ENCODE data around the gene RPL6.

The RPL6 gene

DNA sequence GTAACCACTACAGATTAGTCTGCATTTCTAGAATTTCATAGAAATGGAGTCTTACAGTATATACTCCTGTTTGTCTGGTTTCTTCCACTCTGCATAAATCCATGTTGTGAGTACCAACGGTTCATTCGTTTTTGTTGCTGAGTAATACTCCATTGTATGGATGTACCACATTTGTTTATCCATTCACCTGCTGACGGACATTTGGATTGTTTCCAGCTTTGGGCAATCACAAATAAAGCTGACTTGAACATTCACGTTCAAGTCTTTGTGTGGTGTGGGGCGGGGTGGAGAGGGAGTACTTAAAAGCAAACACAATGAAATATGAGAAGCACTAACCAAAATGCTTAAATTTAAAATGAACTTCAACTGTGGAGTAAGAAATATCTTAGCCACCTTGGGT is 34.3 kb downstream of the RPL6 start:
- no peak for DNase-seq

DNA sequence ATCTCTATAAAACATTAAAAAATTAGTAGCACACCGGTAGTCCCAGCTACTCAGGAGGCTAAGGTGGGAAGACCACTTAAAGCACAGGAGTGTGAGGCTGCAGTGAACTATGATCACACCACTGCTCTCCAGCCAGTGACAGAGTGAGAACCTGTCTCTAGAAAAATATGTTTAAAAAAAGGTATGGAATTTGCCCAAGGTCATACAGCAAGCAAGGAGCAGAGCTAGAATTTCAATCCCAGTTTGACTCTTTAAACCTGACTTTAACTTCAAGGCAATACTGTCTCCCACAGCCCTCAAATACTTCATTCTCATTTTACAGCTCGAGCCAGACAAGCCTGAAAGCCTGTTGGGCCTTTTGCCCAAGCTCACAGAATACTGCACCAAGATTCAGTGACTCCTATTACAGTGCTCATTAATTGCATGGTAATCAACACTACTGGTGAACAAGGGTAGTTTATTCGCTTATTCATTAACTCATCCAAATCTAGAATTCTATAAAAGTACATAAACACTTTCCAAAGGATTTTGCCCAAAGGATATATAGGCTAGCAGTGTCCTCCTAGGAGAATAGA is 35.2 kb downstream of the RPL6 start:
- DNase-seq, result no peak

DNA sequence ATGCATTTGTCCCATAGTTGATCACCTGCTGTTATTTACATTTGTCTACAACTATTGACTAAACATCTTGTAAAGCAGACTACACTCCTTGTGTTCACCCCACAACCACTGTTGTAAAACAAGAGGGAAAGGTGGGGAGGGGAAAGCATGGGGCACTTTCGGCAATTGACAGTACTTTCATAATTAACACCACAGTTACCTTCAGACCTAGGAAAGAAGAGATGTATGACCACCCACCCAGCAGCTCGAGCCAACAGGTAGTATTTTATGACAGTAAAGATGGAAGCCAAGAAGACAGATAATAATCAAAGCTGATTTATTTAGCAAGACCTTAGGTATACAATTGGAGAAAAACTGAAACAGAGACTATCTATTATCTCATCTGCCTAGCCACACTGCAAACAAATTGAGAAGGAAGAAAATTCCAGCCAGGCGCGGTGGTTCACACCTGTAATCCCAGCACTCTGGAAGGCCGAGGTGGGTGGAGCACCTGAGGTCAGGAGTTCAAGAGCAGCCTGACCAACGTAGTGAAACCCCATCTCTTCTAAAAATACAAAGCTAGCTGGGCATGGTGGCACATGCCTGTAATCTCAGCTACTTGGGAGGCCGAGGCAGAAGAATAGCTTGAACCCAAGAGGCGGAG is 38.4 kb downstream of the RPL6 start:
- no peak for DNase-seq

DNA sequence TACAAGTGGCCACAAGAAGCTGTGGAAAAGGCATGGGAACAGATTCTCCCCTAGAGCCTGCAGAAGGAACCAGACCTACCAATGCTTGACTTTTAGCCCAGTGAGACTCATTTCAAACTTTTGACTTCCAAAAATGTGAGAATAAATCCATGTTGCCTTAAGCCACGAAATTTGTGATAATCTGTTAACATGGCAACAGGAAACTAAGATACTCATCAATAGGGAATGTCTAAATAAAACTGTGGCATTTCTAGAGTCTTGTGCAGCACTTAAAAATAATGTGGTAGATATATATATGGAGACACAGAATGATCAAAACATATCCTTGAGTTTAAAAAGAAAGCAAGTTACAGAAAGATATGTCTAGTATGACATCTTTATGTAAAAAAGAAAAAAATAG is 39.2 kb downstream of the RPL6 start:
- no peak for DNase-seq

- DNase-seq, result no peak
Observed at GRCh38 chr12:112368856-112369255, 40.5 kb downstream of the RPL6 start.

DNA sequence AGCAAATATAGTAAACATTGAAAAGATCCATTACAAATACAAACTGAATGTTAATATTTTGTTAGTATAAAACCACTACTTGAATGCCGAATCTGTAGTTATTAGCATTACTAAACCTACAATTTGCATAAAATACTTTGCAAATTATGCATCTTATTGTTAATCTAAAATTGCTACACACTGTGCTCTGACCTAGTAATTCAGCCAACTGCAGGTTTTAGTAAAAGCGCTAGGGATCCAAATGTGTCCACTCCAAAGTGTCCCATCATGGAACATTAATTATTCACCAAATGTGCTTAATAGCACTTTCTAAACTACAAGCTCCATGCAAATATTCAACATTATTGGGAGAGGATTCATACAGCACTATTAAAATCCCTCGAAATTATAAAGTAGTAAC is 41.4 kb downstream of the RPL6 start:
- DNase-seq, result no peak

DNA sequence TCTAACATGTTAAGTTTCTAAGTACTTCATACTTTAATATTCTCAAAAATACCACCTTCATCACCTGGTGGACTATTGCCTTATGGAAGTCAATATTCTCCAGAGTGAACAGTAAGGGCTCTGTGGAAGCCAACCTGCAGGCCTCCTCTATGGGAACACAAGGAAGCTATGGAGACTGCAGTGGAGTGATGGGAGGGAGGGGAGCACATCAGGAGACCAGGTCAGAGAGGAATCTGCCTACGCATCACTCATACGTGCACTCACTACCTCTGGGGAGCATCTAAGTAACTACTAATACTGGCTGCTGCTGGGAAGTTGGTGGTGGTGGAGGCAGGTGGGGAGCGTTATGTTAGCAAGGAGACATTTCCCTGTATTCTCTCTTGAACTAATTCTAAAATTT is 47.1 kb downstream of the RPL6 start:
- no peak for DNase-seq

- no peak for DNase-seq
Observed at GRCh38 chr12:112361271-112361670, 48.1 kb downstream of the RPL6 start.

GRCh38 chr12:112359290-112359689 is 50.1 kb downstream of the RPL6 start:
- no peak for DNase-seq

GRCh38 chr12:112357214-112357613 is 52.2 kb downstream of the RPL6 start:
- DNase-seq, result no peak

All from CD4-positive, alpha-beta T cell treated with Interferon gamma for 1 hour (primary cell).